Fibroblast of lung (primary cell): ENCODE results near the gene PTCSC3.

Source experiments
- CTCF ChIP-seq, 2 donors: IDR thresholded peaks in 1 of 2; conservative IDR thresholded peaks in 1 of 2; 1 replicate in 1 of 2; 2 replicates in 1 of 2; pipeline ENCODE4 v1.5.1; 2011 to 2012; ENCODE audit warnings: low read length in 2 of 2, control low read depth in 1 of 2, inconsistent platforms in 1 of 2, low read depth in 1 of 2, mild to moderate bottlenecking in 1 of 2
- EZH2 ChIP-seq: IDR thresholded peaks from 2 replicates; pipeline ENCODE4 v1.5.1; 2012; ENCODE audit warnings: low read length, control low read depth, mild to moderate bottlenecking; ENCODE audit errors: missing control alignments

- TF ChIP-seq CTCF (conservative IDR thresholded peaks at IDR 0.05 in 1 of 2, IDR thresholded peaks at IDR 0.05 in 1 of 2; ENCODE audit: low read depth in 1 of 2, low read length in 2 of 2): no peak
- TF ChIP-seq EZH2: no peak
Measured at GRCh38 chr14:36161776-36162175, 14.7 kb downstream of the PTCSC3 start.
